Panc1 (cell line): ENCODE measurements around the gene CA9.

ENCODE experiments used
- CTCF ChIP-seq: fragments of 450-650 bp; IDR thresholded peaks from 2 replicates; pipeline ENCODE4 v1.5.1; 2017; ENCODE audit warnings: mild to moderate bottlenecking
- POLR2AphosphoS5 ChIP-seq: IDR thresholded peaks from 2 replicates; pipeline ENCODE4 v1.6.1; 2012; ENCODE audit warnings: mild to moderate bottlenecking, low read depth, low read length, moderate library complexity
- SIN3A ChIP-seq: IDR thresholded peaks from 2 replicates; pipeline ENCODE4 v1.6.1; 2012; ENCODE audit warnings: low read depth, mild to moderate bottlenecking, low read length, moderate library complexity, borderline replicate concordance; ENCODE audit not compliant: insufficient read depth
- TCF7L2 ChIP-seq: IDR thresholded peaks from 2 replicates; pipeline ENCODE4 v1.6.1; 2011; ENCODE audit warnings: mild to moderate bottlenecking, low read depth, low read length, inconsistent platforms

GRCh38 chr9:35661756-35662350 is 11.9 kb upstream of the CA9 start:
- TF ChIP-seq CTCF: no peak
- TF ChIP-seq POLR2AphosphoS5: no peak
- TF ChIP-seq TCF7L2: no peak
- TF ChIP-seq SIN3A: no peak
